ENCODE results near the gene PEX14. TPM values are rescaled to one million over a fixed set of nuclear protein-coding genes. Genes with fewer than 3 reads are reported as not detected.

PEX14 gene
- total RNA-seq, 1 experiment from 2014 or later = 29.3 TPM

DNA sequence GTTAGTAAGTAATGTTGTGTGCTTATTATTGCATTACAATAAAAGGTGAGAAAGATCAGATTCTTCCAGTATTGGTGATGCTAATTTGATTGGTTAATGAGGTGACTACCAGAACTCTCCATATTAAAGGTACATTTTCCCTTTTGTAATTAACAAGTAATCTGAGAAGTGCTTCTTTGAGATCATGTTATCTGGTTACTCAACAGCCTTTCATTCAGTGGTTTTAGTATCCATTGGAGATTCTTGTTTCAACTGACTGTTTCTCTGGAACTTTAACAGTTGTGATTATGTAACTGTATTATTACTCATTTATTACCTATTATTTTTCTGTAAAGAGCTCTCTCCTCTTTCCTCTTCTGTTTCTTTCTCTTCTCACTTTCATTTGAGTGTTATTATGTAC lies 86.7 kb downstream of the PEX14 start:
- BruUV-seq (replicated peaks) = no TSS peak
- peaks cover 3% of the 10 kb centered on the region for H4K20me1 ChIP-seq (ENCODE audit: insufficient read depth)
- no peak overlapping the region for H2AFZ ChIP-seq (ENCODE audit: low read depth, low read length, poor library complexity, severe bottlenecking)
- DNase-seq (ENCODE audit: low read depth, low spot score) = no peak
- H3K9me2 ChIP-seq (ENCODE audit: insufficient read depth) = no peaks in the 10 kb centered on the region
- RAD21 ChIA-PET (ENCODE audit: low non-redundant PET in 1 of 2, low total read pairs in 2 of 2, uncharacterized antibody in 2 of 2, unreplicated experiment in 2 of 2) = no interaction called here
- peaks cover 11% of the 10 kb centered on the region for H3K79me2 ChIP-seq (ENCODE audit: insufficient read depth, low read length)
- H3K9ac ChIP-seq (ENCODE audit: low read length) = no peak overlapping the region
- no peaks in the 10 kb centered on the region for H3K36me3 ChIP-seq (ENCODE audit: control insufficient read depth in 1 of 2, insufficient read depth in 2 of 2, low read length in 2 of 2)
- peaks cover 2 to 5% of the 10 kb centered on the region in 2 experiments; a peak in 1 of 4 replicates for H3K4me1 ChIP-seq (ENCODE audit: control insufficient read depth in 1 of 2, insufficient read depth in 2 of 2, low read length in 2 of 2)
- no peak overlapping the region for H3K4me2 ChIP-seq (ENCODE audit: low read length)
- intact Hi-C loops (cut with micrococcal nuclease) = no loop called here
- POLR2A ChIA-PET = no interaction called here
- H3K27ac ChIP-seq (ENCODE audit: low read depth, low read length) = no peak overlapping the region
- no peaks in the 10 kb centered on the region; a peak in 1 of 4 replicates for H3K9me3 ChIP-seq (ENCODE audit: control insufficient read depth in 1 of 2, insufficient read depth in 1 of 2, low read depth in 1 of 2, low read length in 2 of 2)
- no peak for TF ChIP-seq JUND (IDR thresholded peaks at IDR 0.05)
- no peak for TF ChIP-seq POLR2A (IDR thresholded peaks at IDR 0.05; ENCODE audit: borderline replicate concordance, extremely low read depth, insufficient read depth, insufficient read length)
- no peak for TF ChIP-seq YY1 (IDR thresholded peaks at IDR 0.05; ENCODE audit: extremely low read depth, insufficient replicate concordance, low read depth, low read length)
- TF ChIP-seq ZFX (IDR thresholded peaks at IDR 0.05) = no peak
- TF ChIP-seq EZH2phosphoT487 (IDR thresholded peaks at IDR 0.05; ENCODE audit: borderline replicate concordance) = no peak
- TF ChIP-seq ZBTB33 (IDR thresholded peaks at IDR 0.05; ENCODE audit: extremely low read depth, insufficient replicate concordance, low read length) = no peak
- no peak for TF ChIP-seq TCF7L2 (IDR thresholded peaks at IDR 0.05; ENCODE audit: borderline replicate concordance, extremely low read depth, insufficient read depth, insufficient read length)
- CTCF ChIA-PET = interaction anchor here (0.8 kb wide), 2 partner anchors 10 to 33 kb away, joined by 3 read pairs; no protein-coding TSS in a partner anchor
- H3K4me3 ChIP-seq (replicated peaks in 1 of 2; ENCODE audit: low read depth in 1 of 2, low read length in 2 of 2) = no peak overlapping the region
- ATAC-seq = no peak
- H3K27me3 ChIP-seq (ENCODE audit: insufficient read depth, low read length) = no peaks in the 10 kb centered on the region

DNA sequence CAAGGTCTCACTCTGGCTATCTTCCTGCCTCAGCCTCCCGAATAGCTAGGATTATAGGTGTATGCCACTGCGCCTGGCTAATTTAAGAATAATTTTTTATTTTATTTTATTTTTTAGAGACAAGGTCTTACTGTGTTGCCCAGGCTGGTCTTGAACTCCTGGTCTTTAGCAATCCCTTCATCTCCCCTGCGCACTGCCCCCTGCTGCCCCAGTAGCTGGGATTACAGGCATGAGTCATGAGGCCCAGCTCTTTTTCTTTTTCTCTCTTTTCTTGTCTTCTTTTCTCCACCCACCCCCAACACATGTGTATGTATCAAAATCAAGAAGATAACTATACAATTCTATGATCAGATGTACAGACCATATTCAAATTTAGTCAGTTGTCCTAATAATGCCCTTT lies 87.2 kb downstream of the PEX14 start:
- peak; percentile 65 for ATAC-seq
- TF ChIP-seq SP1 (IDR thresholded peaks at IDR 0.05; ENCODE audit: low read depth) (no peak), SIN3A (IDR thresholded peaks at IDR 0.05; ENCODE audit: low read depth) (no peak), CTCF (IDR thresholded peaks at IDR 0.05 in 2 of 3, conservative IDR thresholded peaks at IDR 0.05 in 1 of 3; ENCODE audit: borderline replicate concordance in 1 of 3, insufficient read depth in 1 of 3, low read depth in 2 of 3, low read length in 2 of 3) (peak; percentile 14 to 47 (median 36); a peak in 4 of 6 replicates), POLR2AphosphoS5 (IDR thresholded peaks at IDR 0.05; ENCODE audit: low read depth, low read length) (no peak), RAD21 (IDR thresholded peaks at IDR 0.05; ENCODE audit: low read depth) (peak; percentile 4; the same call in 1 of the 2 replicates), ATF3 (IDR thresholded peaks at IDR 0.05) (no peak), EZH2 (IDR thresholded peaks at IDR 0.05) (no peak), ZNF274 (IDR thresholded peaks at IDR 0.05; ENCODE audit: low read depth, low read length) (no peak), EGR1 (IDR thresholded peaks at IDR 0.05; ENCODE audit: low read depth) (no peak)

More for the DNA sequence above, 87.2 kb downstream of the PEX14 start:
- Histone ChIP-seq H3K9ac (ENCODE audit: low read length) (no peak overlapping the region), H3K9me2 (ENCODE audit: insufficient read depth) (no peaks in the 10 kb centered on the region), H3K27me3 (ENCODE audit: insufficient read depth, low read length) (no peaks in the 10 kb centered on the region), H3K4me2 (ENCODE audit: low read length) (no peak overlapping the region), H3K4me1 (ENCODE audit: control insufficient read depth in 1 of 2, insufficient read depth in 2 of 2, low read length in 2 of 2) (peaks cover 2 to 5% of the 10 kb centered on the region in 2 experiments; a peak in 1 of 4 replicates), H2AFZ (ENCODE audit: low read depth, low read length, poor library complexity, severe bottlenecking) (no peak overlapping the region), H3K4me3 (replicated peaks in 1 of 2; ENCODE audit: low read depth in 1 of 2, low read length in 2 of 2) (no peak overlapping the region), H3K27ac (ENCODE audit: low read depth, low read length) (no peak overlapping the region), H3K79me2 (ENCODE audit: insufficient read depth, low read length) (peaks cover 13% of the 10 kb centered on the region), H4K20me1 (ENCODE audit: insufficient read depth) (peaks cover 3% of the 10 kb centered on the region), H3K9me3 (ENCODE audit: control insufficient read depth in 1 of 2, insufficient read depth in 1 of 2, low read depth in 1 of 2, low read length in 2 of 2) (no peaks in the 10 kb centered on the region; a peak in 1 of 4 replicates), H3K36me3 (ENCODE audit: control insufficient read depth in 1 of 2, insufficient read depth in 2 of 2, low read length in 2 of 2) (no peaks in the 10 kb centered on the region)
- ChIA-PET CTCF (interaction anchor here (0.8 kb wide), 2 partner anchors 9 to 34 kb away, joined by 3 read pairs; no protein-coding TSS in a partner anchor), POLR2A (no interaction called here), RAD21 (ENCODE audit: low non-redundant PET in 1 of 2, low total read pairs in 2 of 2, uncharacterized antibody in 2 of 2, unreplicated experiment in 2 of 2) (no interaction called here)
- DNase-seq (ENCODE audit: low read depth, low spot score) = peak; percentile 16
- intact Hi-C loops (cut with micrococcal nuclease) = no loop called here
- no TSS peak for BruUV-seq (replicated peaks)
